ENCODE measurements around the gene TOMM40. TPM values are rescaled to one million over a fixed set of nuclear protein-coding genes. Genes with fewer than 3 reads are reported as not detected.

The TOMM40 gene
- total RNA-seq, 3 donors from 2014 or later: 32.9 to 48.2 (median 39.7) TPM

- peak overlapping the region in 1 of 3 donors; percentile 28 for H3K4me3 ChIP-seq
- DNase-seq (ENCODE audit: low spot score in 2 of 2): peak in 1 of 2 donors; percentile 60
- intact Hi-C loops (cut with DNase I; ENCODE audit: low total_unique reads): no loop called here
- H3K36me3 ChIP-seq: no peaks in the 10 kb centered on the region
- TF ChIP-seq CTCF (IDR thresholded peaks at IDR 0.05) (no peak), POLR2AphosphoS5 (IDR thresholded peaks at IDR 0.05) (no peak), POLR2A (IDR thresholded peaks at IDR 0.05) (no peak)
- H3K27ac ChIP-seq: peak overlapping the region; percentile 17 to 43
- H3K9me3 ChIP-seq: no peaks in the 10 kb centered on the region
- H3K4me1 ChIP-seq: no peaks in the 10 kb centered on the region
- H3K27me3 ChIP-seq: no peaks in the 10 kb centered on the region
These were observed 52.8 kb downstream of the TOMM40 start for GRCh38 chr19:44943801-44944249.

GRCh38 chr19:44947041-44947581 is 56.1 kb downstream of the TOMM40 start:
- peaks cover 0 to 14% of the 10 kb centered on the region in 2 donors for H3K4me1 ChIP-seq
- no peaks in the 10 kb centered on the region for H3K36me3 ChIP-seq
- H3K27me3 ChIP-seq: no peaks in the 10 kb centered on the region
- intact Hi-C loops (cut with DNase I; ENCODE audit: low total_unique reads): loop anchor here (5.0 kb wide), 1 partner anchor 40 kb away; the partner anchor contains the start of gene APOE
- H3K9me3 ChIP-seq: no peaks in the 10 kb centered on the region
- TF ChIP-seq POLR2A (IDR thresholded peaks at IDR 0.05) (no peak), CTCF (IDR thresholded peaks at IDR 0.05) (no peak), POLR2AphosphoS5 (IDR thresholded peaks at IDR 0.05) (no peak)
- no peak overlapping the region for H3K4me3 ChIP-seq
- DNase-seq (ENCODE audit: low spot score in 2 of 2): no peak
- H3K27ac ChIP-seq: no peak overlapping the region

GRCh38 chr19:44948237-44948636 is 57.2 kb downstream of the TOMM40 start:
- TF ChIP-seq POLR2A (IDR thresholded peaks at IDR 0.05) (no peak), POLR2AphosphoS5 (IDR thresholded peaks at IDR 0.05) (no peak), CTCF (IDR thresholded peaks at IDR 0.05) (no peak)
- Histone ChIP-seq H3K4me3 (no peak overlapping the region), H3K4me1 (peaks cover 0 to 17% of the 10 kb centered on the region in 2 donors), H3K27me3 (no peaks in the 10 kb centered on the region), H3K27ac (no peak overlapping the region), H3K36me3 (no peaks in the 10 kb centered on the region), H3K9me3 (no peaks in the 10 kb centered on the region)
- intact Hi-C loops (cut with DNase I; ENCODE audit: low total_unique reads): loop anchor here (5.0 kb wide), 1 partner anchor 41 kb away; the partner anchor contains the start of gene APOE
- DNase-seq (ENCODE audit: low spot score in 2 of 2): no peak

GRCh38 chr19:44948763-44949374 is 57.8 kb downstream of the TOMM40 start:
- H3K27ac ChIP-seq: no peak overlapping the region
- H3K4me1 ChIP-seq: peaks cover 0 to 23% of the 10 kb centered on the region in 2 donors
- no peak overlapping the region for H3K4me3 ChIP-seq
- H3K9me3 ChIP-seq: no peaks in the 10 kb centered on the region
- TF ChIP-seq CTCF (IDR thresholded peaks at IDR 0.05) (no peak), POLR2AphosphoS5 (IDR thresholded peaks at IDR 0.05) (no peak), POLR2A (IDR thresholded peaks at IDR 0.05) (no peak)
- no peak for DNase-seq (ENCODE audit: low spot score in 2 of 2)
- no peaks in the 10 kb centered on the region for H3K36me3 ChIP-seq
- no peaks in the 10 kb centered on the region for H3K27me3 ChIP-seq
- intact Hi-C loops (cut with DNase I; ENCODE audit: low total_unique reads): loop anchor here (5.0 kb wide), 1 partner anchor 42 kb away; the partner anchor contains the start of gene APOE

- Histone ChIP-seq H3K9me3 (no peaks in the 10 kb centered on the region), H3K27me3 (no peaks in the 10 kb centered on the region), H3K4me1 (peaks cover 0 to 23% of the 10 kb centered on the region in 2 donors), H3K36me3 (no peaks in the 10 kb centered on the region), H3K4me3 (no peak overlapping the region), H3K27ac (no peak overlapping the region)
- intact Hi-C loops (cut with DNase I; ENCODE audit: low total_unique reads): loop anchor here (5.0 kb wide), 1 partner anchor 42 kb away; the partner anchor contains the start of gene APOE
- no peak for DNase-seq (ENCODE audit: low spot score in 2 of 2)
- TF ChIP-seq CTCF (IDR thresholded peaks at IDR 0.05) (no peak), POLR2A (IDR thresholded peaks at IDR 0.05) (no peak), POLR2AphosphoS5 (IDR thresholded peaks at IDR 0.05) (no peak)
These were observed 58.5 kb downstream of the TOMM40 start for GRCh38 chr19:44949550-44949949.
